ENCODE data around the gene PGGT1B. TPM values are rescaled to one million over a fixed set of nuclear protein-coding genes. Genes with fewer than 3 reads are reported as not detected.

Gene PGGT1B
- total RNA-seq, 1 donor from 2014 or later = 44.2 TPM

Other genes with a start within 250 kb of the PGGT1B start
- gene TRIM36, start 93.0 kb downstream of the PGGT1B start, total RNA-seq = 3.7 TPM
- gene CCDC112, start 33.8 kb upstream of the PGGT1B start, total RNA-seq = 8.9 TPM

All from sciatic nerve (tissue), 1 donor.